Measurements from ENCODE around the gene FAR2.

GRCh38 chr12:29216266-29216665 lies 67.2 kb downstream of the FAR2 start:
- no peak for TF ChIP-seq CTCF (IDR thresholded peaks at IDR 0.05)
- no peak for TF ChIP-seq POLR2A (IDR thresholded peaks at IDR 0.05)
